T-helper 22 cell (primary cell): ENCODE measurements around the gene PCSK7.
"Not testable (repeated sequence)": the region's sequence is repeated elsewhere in the genome, so short reads cannot be mapped to it uniquely, and the experiment has no call there.

Experiments used
- DNase-seq: peaks from one replicate; pipeline ENCODE4 v3.0.0-alpha.2; 2020; ENCODE audit warnings: low read depth

The PCSK7 gene

DNA sequence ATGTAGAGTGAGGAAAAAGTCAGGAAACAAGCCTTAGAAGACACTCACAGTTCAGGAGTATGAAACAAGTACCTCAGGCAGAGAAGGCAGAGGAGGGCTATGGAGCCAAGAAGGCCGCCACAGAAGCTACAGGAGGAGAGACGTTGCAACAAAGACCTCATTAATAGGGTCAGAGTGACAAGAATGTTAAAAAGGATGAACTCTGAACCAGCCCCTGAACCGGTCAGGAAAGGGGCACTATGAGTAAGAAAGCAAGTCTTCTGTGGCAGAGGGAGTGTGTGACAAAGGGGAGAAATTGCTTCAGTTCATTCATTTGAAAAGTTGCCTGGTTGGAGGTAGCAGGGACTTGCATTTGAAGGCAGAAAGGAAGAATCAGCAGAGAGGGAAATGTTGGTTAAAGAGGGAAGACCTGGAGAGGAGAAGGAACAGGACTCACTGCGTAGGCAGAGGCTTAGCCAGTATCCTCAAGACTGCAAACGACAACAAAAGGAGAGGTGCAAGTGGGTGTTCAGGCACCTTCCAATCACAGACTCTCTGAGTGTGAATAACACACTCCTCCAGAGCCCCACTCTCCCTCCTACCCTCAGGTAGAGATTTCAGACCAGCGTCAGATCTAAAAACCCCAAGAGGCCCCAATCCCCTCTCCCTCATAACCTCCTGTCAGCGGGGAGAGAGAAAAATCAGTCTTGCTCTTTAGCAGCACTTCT lies 17.3 kb downstream of the PCSK7 start:
- DNase-seq, result no peak

DNA sequence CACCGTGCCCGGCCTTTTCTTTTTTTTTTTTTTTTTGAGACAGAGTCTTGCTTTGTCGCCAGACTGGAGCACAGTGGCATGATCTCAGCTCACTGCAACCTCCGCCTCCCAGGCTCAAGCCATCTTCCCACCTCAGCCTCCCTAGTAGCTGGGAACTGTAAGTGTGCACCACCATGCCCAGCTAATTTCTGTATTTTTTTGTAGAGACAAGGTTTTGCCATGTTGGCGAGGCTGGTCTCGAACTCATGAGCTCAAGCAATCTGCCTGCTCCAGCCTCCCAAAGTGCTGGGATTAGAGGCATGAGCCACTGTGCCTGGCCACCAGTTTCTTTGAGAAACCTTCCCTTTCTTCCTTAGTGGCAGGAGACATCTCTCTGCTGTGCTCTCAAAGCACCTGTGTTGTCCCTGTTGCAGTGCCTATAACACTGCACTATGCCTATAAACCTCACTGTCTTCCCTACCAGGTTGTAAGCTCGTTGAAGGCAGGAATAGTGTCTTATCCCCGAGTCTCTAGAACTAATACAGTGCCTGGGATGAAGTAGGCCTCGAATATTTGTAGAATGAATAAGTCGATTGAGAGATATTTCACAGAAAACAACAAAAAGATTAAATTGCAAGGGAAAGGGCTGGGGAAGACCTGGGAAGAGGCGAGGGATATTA lies 19.0 kb downstream of the PCSK7 start:
- DNase-seq, result no peak

DNA sequence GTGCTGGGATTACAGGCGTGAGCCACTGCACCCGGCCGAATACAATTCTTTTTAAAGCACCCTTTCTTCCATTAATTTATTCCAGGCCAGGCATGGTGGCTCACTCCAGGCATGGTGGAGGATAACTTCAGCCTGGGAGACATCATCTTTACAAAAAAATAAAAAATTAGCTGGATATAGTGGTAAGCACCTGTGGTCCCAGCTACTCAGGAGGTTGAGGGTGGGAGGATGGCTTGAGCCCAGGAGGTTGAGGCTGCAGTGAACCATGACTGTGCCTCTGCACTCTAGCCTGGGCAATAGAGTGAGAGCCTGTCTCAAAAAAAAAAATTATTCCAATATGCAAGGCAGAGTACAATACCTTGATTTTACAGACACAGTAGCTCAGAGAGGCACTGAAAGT lies 21.3 kb downstream of the PCSK7 start:
- DNase-seq, result no peak

DNA sequence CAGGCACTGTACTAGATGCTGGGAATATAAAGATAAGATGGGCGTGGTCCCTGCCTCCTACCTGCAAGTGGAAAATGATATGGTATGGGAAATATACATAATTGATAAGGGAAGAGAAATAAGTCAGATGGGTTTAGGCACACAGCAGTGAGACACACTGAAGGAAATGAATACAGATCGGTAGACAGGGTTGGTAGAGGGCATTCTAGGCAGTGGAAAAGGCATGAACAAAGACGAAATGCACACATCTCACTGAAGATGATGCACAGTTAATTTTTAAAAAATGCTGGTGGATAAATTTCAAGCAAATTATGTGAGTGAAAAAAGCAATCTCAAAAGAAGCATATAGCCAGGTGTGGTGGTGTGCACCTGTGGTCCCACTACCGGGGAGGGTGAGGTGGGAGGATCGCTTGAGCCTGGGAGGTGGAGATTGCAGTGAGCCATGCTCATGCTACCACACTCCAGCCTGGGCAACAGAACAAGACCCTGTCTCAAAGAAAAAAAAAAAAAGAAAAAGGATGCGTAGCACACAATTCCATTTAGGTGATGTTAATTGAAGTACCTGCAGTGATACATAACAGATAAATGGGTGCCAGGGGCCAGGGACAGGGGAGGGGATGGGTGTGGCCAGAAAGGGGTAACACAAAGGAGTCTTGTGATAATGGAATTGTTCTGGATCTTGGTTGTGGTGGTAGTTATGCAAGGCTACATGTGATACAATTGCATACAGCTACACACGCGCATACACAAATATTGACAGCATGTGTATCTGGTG lies 22.3 kb downstream of the PCSK7 start:
- not testable (repeated sequence) for DNase-seq

DNA sequence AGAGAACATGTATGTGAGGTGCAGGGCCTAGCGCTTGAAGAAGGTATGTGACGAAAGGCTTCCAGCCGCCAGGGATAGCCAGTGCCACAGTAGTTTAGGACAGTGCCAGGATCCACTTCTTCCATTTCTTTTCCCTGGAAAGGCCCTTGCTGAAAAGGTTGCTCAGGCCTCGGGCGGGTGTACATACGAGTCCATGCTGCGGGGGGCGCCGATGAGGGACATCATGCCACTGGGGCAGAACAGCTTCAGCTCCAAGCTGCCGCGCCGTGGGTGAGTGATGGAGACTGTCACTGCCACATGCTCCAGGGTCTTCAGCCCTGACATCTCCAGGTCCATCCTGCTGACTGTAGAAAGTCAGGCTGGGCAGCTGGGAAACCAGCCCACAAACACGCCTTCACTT lies 23.2 kb downstream of the PCSK7 start:
- DNase-seq, result not testable (repeated sequence)

DNA sequence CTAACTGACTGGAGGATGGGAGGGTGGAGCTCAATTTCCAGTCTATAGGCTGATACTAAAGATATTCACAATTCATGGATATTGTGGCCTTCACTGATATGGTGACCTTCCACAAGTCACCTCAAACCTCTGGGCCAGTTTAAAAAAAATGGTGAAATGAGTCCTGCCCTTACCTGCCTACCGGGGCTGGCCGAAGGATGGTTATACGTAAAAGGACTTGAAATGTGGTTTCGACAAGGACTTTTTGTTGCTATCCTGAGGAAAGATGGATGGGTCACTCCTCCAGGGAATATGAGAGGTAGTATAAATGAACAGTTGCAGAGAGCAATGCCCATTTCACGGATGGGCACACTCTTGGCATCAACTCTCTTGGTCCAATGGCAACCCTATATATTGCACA lies 24.4 kb downstream of the PCSK7 start:
- not testable (repeated sequence) for DNase-seq

DNA sequence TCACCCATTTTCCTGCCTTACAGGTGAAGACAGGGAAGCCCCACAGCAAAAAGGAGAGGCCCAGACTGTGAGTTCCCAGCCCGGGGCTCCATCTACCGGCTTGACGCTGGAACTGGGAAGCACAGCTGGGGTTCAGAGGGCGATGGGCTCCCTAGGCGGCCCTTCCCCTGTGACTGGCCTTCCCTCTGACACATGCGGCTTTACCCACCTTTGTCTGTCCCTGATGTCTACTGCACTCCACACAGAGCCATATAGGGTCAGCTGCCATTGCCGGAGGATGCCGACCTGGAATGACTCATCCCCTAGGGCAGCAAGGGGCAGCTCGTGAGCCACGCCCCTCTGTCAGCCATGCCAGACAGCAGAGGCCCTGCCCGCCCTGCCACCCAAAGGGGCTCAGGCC lies 25.0 kb downstream of the PCSK7 start:
- DNase-seq, result not testable (repeated sequence)

DNA sequence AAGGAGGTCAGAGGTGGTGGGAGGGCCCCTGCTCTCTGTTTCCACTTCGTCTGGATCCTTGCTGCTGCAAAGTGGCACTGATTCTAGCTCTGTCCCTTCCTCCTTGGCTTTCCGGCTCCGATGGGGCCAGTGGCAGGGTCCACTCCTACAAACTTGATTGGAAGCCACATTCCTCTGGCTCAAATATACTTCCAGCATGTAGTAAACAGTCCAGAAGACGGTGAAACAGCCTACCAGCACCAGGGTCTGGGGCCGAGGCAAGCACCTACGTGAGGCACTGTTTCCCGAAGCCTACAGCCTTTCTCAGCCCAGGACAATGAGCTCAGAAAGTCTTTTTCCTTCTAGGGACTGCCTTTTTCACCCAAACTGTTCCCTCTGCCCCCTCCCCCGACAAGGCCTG lies 25.8 kb downstream of the PCSK7 start:
- not testable (repeated sequence) for DNase-seq

DNA sequence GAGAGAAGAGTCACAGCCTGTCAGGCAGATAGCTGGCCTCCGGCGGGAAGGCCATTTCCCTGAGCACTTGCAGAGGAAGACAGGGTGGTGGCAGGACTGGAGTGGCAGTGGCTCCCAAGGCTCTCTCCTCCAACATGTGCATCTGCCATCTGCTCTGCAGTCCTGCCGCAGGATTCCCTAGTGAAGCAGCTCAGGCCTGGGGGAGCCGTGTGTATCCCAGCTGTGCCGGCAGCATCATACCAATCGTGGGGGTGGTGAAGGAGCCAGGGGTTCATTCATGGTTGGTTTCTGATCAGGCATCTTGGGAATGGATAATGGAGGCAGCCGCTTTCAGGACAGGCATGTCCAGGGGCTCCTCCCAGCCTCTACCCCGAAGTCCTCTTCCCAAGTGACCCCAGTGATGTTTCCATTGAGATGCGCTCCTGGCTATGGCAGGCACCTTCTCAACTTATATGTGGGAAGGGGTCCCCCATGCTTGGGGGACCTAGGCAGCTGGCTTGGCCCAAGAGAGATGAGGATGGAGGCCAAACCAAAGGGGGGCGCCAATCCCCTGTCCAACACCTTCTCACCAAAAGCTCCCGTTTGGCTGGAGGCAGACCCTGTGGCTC lies 26.6 kb downstream of the PCSK7 start:
- DNase-seq, result no peak

DNA sequence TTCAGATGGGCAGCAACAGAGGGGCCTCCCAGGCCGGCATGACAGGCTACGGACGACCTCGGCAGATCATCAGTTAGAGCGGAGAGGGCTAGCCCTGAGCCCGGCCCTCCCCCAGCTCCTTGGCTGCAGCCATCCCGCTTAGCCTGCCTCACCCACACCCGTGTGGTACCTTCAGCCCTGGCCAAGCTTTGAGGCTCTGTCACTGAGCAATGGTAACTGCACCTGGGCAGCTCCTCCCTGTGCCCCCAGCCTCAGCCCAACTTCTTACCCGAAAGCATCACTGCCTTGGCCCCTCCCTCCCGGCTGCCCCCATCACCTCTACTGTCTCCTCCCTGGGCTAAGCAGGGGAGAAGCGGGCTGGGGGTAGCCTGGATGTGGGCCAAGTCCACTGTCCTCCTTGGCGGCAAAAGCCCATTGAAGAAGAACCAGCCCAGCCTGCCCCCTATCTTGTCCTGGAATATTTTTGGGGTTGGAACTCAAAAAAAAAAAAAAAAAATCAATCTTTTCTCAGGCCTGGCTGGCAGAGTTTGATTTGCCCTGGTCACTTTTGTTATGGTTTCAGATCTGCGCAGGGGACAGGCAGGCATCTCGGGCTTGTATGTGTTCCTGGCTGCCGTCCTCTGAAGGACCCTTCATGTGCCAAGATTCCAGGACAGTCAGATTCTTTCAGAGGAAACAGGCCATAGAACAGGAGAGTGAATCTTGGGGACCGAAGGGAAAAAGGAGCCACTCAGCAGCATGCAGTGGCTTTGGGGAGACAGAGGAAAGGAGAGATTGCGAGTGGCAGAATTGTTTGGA lies 27.4 kb downstream of the PCSK7 start:
- DNase-seq, result no peak

DNA sequence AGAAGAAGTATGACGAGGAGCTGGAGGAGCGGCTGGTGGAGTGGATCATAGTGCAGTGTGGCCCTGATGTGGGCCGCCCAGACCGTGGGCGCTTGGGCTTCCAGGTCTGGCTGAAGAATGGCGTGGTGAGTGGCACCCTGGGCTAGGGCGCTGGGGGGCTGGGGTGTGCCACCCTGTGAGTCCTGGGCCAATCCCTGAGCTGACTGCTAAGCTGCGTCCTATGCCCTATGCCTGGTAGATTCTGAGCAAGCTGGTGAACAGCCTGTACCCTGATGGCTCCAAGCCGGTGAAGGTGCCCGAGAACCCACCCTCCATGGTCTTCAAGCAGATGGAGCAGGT lies 28.8 kb downstream of the PCSK7 start:
- DNase-seq, result no peak

DNA sequence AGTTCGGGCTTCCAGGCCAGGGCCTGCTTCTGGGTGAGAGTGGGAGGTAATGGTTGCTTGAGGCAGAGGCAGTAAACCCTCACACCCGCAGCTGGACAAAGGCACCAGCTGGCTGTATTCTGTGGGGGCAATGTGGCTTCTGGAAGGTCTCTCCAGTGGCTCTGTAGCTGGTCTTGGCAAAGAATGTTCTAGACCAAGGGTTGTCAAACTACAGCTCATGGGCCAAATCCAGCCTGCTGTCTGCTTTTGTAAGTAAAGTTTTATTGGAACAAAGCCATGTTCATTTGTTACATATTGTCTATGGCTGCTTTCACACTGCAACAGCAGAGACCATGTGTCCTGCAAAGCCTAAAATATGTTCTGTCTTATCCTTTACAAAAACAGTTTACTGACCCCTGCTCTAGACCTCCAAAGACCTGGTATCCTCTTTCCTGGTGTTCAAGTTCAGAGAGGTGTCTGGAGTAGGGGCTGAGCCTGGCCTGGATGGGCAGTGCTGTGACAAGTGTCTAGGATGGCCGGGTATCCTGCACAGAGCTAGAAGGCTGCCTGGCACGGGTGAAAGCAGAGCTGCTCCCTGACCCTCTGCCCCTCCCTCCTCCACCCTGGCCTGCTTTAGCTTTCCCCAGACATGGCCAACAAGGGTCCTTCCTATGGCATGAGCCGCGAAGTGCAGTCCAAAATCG lies 29.3 kb downstream of the PCSK7 start:
- DNase-seq, result no peak

DNA sequence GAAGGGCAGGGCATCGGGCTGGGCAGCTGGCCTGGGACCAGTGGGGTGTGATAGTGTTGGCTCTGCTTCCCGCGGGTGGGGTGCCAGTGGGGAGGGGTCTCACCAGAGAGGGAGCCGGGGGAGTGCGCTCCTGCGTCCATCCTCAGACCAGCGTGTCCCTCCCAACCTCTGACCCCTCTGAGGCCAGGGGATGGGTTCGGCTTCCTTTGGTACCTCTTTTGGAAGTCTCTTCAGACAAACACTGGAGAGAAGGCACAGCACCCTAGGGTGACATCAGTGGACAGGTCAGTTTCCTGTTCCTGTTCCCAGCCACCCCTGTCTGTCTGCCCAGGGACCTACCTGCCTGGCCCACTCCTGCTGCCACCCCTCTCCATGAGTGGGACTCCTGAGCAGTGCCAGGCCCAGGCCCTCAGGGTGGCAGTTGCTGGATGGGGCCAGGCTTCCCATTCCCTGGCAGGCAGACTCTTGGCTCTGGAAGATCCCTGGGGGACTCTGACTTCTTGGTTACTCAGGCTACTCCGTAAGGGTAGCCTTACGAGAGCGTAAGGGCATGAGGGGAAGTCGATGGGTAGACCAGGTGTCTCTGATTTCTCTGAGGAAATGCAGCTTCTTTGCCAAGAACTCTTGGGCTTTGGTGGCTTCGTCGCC lies 30.1 kb downstream of the PCSK7 start:
- no peak for DNase-seq

DNA sequence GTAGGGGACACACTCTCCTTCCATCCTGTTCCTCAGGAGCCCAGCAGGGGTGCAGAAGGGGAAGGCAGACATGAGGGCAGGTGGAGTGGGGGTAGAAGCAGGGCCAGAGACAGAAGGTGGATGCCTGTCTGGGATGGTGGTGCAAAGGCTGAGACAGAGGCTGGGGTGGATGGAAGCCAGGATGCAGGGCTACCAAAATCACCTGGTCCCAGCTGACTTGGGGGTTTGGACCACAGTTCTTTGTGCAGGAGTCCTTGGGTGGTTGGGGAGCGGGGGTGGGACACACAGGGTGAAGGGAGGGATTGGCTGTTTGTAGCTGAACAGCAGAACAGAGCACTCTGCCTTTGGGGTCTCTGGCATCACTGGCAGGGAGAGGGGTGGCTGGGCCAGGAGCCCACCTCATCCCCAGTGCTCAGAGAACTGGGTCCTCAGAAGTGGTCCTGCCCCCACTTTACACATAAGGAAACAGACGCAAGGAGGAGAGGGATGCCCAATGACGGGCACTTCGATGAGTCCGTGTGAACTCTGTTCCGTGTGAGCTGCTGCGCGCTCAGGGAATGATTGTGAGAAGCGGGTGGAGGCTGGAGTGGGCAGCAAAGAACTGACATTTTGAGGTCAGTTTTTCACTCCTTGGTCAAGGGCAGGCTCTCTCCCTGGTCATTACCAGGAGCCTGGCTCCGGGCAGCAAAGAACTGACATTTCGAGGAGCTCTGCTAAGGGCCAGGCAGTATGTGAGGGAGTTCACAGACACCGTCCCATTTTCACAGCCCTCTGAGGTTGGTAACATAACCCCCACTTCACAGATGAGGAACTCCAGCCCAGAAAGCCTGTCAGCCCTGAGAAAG lies 30.8 kb downstream of the PCSK7 start:
- no peak for DNase-seq

DNA sequence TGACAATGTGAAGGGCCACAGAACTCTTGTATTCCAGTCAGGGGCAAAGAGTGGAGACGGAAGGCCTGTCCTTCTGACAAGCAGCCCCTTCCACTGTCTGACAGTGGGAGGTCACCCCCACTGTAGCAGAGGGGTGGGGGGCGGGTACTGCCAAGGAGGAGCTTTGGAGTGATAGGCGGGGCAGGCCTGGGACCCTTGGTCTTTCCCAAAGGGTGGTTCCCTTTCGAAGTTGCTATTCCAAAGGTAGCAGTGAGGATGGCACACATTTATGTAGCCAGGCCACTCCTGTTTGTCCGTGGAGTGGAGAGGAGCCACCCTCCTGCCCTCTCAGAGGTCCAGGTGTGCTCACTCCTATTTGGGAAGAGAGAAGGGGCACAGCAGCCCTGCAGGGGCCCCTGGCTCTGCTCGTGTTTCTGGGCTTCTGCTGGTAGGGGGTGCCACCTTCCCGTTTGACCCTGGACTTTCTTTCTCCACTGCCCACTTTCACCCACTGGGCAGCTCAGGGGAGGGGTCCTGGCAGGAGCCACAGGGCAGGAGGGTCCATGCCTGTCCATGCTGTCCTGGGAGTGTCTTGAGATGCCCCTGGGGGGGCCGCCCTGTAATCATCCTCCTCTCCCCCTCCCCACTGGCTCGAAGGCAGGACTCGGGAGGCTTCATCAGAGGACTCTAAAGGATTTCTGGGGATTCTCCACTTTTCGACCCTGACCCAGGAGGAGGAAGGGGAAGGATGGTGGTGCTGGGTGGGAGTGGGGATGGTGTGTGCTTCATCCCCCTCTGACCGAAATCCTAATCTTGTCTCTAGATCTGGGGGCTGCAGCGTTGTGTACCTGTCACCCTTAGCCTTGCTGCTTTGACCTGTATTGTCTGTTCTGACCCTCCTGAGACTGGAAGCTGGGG lies 31.7 kb downstream of the PCSK7 start:
- DNase-seq, result no peak

DNA sequence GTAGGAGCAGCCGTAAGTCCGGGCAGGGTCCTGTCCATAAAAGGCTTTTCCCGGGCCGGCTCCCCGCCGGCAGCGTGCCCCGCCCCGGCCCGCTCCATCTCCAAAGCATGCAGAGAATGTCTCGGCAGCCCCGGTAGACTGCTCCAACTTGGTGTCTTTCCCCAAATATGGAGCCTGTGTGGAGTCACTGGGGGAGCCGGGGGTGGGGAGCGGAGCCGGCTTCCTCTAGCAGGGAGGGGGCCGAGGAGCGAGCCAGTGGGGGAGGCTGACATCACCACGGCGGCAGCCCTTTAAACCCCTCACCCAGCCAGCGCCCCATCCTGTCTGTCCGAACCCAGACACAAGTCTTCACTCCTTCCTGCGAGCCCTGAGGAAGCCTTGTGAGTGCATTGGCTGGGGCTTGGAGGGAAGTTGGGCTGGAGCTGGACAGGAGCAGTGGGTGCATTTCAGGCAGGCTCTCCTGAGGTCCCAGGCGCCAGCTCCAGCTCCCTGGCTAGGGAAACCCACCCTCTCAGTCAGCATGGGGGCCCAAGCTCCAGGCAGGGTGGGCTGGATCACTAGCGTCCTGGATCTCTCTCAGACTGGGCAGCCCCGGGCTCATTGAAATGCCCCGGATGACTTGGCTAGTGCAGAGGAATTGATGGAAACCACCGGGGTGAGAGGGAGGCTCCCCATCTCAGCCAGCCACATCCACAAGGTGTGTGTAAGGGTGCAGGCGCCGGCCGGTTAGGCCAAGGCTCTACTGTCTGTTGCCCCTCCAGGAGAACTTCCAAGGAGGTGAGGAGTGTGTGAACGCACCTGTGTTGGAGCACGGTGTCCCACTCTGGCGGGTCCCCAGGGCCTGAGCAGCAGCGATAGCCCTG lies 32.6 kb downstream of the PCSK7 start, which contains the start of gene TAGLN:
Gene TAGLN (plus strand): TSS at position 318 of the 863 bp plus-strand sequence. CDS start 3,644 bp downstream, outside the sequence.
- DNase-seq, result no peak

DNA sequence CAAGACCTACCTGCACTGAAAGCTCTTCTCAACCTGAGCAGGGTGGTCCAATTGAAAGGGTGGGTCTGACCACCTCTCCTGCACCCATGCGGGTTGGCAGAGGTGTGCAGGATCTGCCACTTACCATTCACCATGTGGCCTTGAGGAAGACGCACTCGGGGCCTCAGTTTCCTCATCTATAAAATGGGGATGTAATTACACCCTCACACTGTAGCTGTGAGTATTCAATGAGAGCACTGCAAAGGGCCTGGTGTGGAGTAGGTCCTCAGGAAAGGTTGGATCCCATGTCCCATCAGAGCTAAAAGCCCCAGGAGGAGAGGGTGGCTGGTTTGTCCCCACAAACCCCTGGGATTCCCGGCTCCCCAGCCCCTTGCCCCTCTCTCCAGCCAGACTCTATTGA lies 33.3 kb downstream of the PCSK7 start:
- DNase-seq, result no peak
